PC-9 (cell line): ENCODE results near the gene COL5A2. TPM values are rescaled to one million over a fixed set of nuclear protein-coding genes. Genes with fewer than 3 reads are reported as not detected.

Experiments used
- BruUV-seq: library from RNA; stranded (reverse); fragments of 400-500 nt; replicated peaks from 2 replicates; lab custom pipeline; 2021; lab: Mats Ljungman, UMichigan
- CTCF ChIA-PET: fragments of 300-600 bp; sonication (Branson Sonifier 250); formaldehyde crosslinking; loops from one replicate; lab custom pipeline; 2022; ENCODE audit warnings: antibody characterized with exemption; lab: Charles Lee
- POLR2A ChIA-PET: fragments of 300-600 bp; sonication (Branson Sonifier 250); formaldehyde crosslinking; loops from one replicate; lab custom pipeline; 2022; ENCODE audit warnings: antibody characterized with exemption; ENCODE audit not compliant: unreplicated experiment; lab: Charles Lee
- DNase-seq, 2 experiments: peaks; one replicate each; pipeline versions ENCODE4 v3.0.0 to v3.0.0-alpha.2; 2015 to 2022; ENCODE audit warnings: mixed read lengths in 1 of 2
- H2AFZ ChIP-seq: fragments of 200-600 bp; sonication (generic); 2 replicates; pipeline ENCODE4 v1.8.1; 2017; ENCODE audit warnings: antibody characterized with exemption
- H3F3A ChIP-seq: fragments of 200-600 bp; sonication (generic); 2 replicates; pipeline ENCODE4 v1.8.1; 2017; ENCODE audit warnings: antibody characterized with exemption, mild to moderate bottlenecking, low read depth; ENCODE audit not compliant: insufficient read depth
- H3K27ac ChIP-seq: fragments of 200-600 bp; sonication (generic); 2 replicates; pipeline ENCODE4 v1.6.1; 2016; ENCODE audit warnings: mixed run types
- H3K27me3 ChIP-seq: fragments of 200-600 bp; sonication (generic); 2 replicates; pipeline ENCODE4 v1.6.1; 2016; ENCODE audit warnings: low read depth, mixed run types; ENCODE audit not compliant: insufficient read depth
- H3K36me3 ChIP-seq: fragments of 200-600 bp; sonication (generic); 2 replicates; pipeline ENCODE4 v1.6.1; 2016; ENCODE audit warnings: low read depth, mixed run types
- H3K4me1 ChIP-seq: fragments of 200-600 bp; sonication (generic); replicated peaks from 2 replicates; pipeline ENCODE4 v1.6.1; 2016; ENCODE audit warnings: mixed run types; ENCODE audit not compliant: insufficient read depth
- H3K4me2 ChIP-seq: fragments of 200-600 bp; sonication (generic); 2 replicates; pipeline ENCODE4 v1.6.1; 2017; ENCODE audit warnings: mixed run types
- H3K4me3 ChIP-seq: fragments of 200-600 bp; sonication (generic); 2 replicates; pipeline ENCODE4 v1.6.1; 2016; ENCODE audit warnings: mixed run types
- H3K79me2 ChIP-seq: fragments of 200-600 bp; sonication (generic); 2 replicates; pipeline ENCODE4 v1.6.1; 2017; ENCODE audit warnings: low read depth, mixed run types
- H3K9me2 ChIP-seq: fragments of 200-600 bp; sonication (generic); 2 replicates; pipeline ENCODE4 v1.8.1; 2017; ENCODE audit warnings: mild to moderate bottlenecking; ENCODE audit not compliant: insufficient read depth
- H3K9me3 ChIP-seq: fragments of 200-600 bp; sonication (generic); 2 replicates; pipeline ENCODE4 v1.8.1; 2016; ENCODE audit warnings: low read depth; ENCODE audit not compliant: insufficient read depth
- H4K20me1 ChIP-seq: fragments of 200-600 bp; sonication (generic); 2 replicates; pipeline ENCODE4 v1.8.1; 2017; ENCODE audit not compliant: insufficient read depth
- EZH2 ChIP-seq: fragments of 200-600 bp; sonication (generic); IDR thresholded peaks from 2 replicates; pipeline ENCODE4 v1.8.0; 2017; ENCODE audit warnings: antibody characterized with exemption, low read depth
- intact Hi-C: fragments of 100-400 bp; cut with micrococcal nuclease; formaldehyde crosslinking; loops from one replicate; pipeline ENCODE4 v1.10.0; 2022; ENCODE audit not compliant: unreplicated experiment
- total RNA-seq: library from RNA; stranded (reverse); gene quantifications from 2 replicates; pipeline ENCODE4 v1.2.3, GENCODE V29; 2021
- TF ChIP-seq, protein P1 (sequence below): fragments of 200-600 bp; sonication (generic); conservative IDR thresholded peaks from 2 replicates; pipeline ENCODE4 v1.6.1; 2017; ENCODE audit warnings: mixed run types, antibody characterized with exemption, mild to moderate bottlenecking, moderate library complexity

The COL5A2 gene
- total RNA-seq, 1 experiment from 2014 or later = 0.55 TPM

DNA sequence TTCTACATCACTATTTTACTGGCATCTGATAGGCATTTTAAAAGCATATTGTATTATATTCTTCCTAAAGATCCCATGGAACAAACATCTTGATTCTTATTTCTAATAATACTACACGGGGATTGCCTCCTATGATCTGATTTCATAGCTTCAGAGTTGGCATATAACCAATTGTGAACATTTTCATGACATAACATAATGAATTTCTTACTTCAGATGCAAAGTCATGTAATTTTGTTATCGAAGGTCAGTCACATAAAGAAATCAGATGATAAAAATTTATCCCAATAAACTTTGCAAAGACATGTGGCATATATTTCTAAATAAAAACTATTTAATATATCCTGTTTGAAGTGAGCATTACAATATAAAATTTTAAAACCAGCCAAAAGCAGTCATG lies 93.3 kb downstream of the COL5A2 start:
- POLR2A ChIA-PET = no interaction called here

DNA sequence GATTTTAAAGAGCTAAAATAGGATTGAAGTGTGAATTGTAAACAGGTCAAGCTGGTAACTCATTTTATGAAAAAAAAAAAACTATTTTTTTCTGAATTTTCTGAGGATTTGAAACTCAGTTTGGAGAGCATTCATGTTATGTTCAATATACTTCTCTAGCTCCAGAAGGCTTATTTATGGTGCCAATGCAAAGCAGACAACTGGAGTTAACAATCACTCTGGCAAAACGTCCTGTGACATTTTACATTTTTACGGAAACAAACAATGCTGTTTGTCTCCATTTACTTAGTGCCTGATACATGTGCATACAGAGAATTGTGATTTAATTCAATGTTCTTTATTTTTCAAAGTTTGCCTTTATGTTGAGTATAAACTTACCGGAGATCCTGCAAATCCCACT lies 96.0 kb downstream of the COL5A2 start:
- Histone ChIP-seq H3F3A (no peaks in the 10 kb centered on the region), H3K9me3 (no peaks in the 10 kb centered on the region), H3K36me3 (no peaks in the 10 kb centered on the region), H3K4me2 (no peak overlapping the region), H3K9me2 (no peaks in the 10 kb centered on the region), H3K4me1 (no peaks in the 10 kb centered on the region), H2AFZ (no peak overlapping the region), H4K20me1 (no peaks in the 10 kb centered on the region), H3K79me2 (no peaks in the 10 kb centered on the region), H3K27me3 (no peaks in the 10 kb centered on the region), H3K4me3 (no peak overlapping the region), H3K27ac (no peak overlapping the region)
- no peak for DNase-seq
- ChIA-PET POLR2A (no interaction called here), CTCF (no interaction called here)
- intact Hi-C loops = no loop called here
- no TSS peak for BruUV-seq
- TF ChIP-seq, protein P1, sequence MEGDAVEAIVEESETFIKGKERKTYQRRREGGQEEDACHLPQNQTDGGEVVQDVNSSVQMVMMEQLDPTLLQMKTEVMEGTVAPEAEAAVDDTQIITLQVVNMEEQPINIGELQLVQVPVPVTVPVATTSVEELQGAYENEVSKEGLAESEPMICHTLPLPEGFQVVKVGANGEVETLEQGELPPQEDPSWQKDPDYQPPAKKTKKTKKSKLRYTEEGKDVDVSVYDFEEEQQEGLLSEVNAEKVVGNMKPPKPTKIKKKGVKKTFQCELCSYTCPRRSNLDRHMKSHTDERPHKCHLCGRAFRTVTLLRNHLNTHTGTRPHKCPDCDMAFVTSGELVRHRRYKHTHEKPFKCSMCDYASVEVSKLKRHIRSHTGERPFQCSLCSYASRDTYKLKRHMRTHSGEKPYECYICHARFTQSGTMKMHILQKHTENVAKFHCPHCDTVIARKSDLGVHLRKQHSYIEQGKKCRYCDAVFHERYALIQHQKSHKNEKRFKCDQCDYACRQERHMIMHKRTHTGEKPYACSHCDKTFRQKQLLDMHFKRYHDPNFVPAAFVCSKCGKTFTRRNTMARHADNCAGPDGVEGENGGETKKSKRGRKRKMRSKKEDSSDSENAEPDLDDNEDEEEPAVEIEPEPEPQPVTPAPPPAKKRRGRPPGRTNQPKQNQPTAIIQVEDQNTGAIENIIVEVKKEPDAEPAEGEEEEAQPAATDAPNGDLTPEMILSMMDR = no peak
- no peak for TF ChIP-seq EZH2

More for the DNA sequence above, 93.3 kb downstream of the COL5A2 start:
- Histone ChIP-seq H3K4me3 (no peak overlapping the region), H3K36me3 (no peaks in the 10 kb centered on the region), H3K9me3 (no peaks in the 10 kb centered on the region), H3K27me3 (no peaks in the 10 kb centered on the region), H3K9me2 (no peaks in the 10 kb centered on the region), H3K4me1 (no peaks in the 10 kb centered on the region), H4K20me1 (no peaks in the 10 kb centered on the region), H2AFZ (no peak overlapping the region), H3K79me2 (no peaks in the 10 kb centered on the region), H3K4me2 (no peak overlapping the region), H3F3A (no peaks in the 10 kb centered on the region), H3K27ac (no peak overlapping the region)
- no peak for TF ChIP-seq EZH2
- TF ChIP-seq, protein P1 = no peak
- BruUV-seq = no TSS peak
- no peak for DNase-seq
- intact Hi-C loops = no loop called here
- CTCF ChIA-PET = no interaction called here

DNA sequence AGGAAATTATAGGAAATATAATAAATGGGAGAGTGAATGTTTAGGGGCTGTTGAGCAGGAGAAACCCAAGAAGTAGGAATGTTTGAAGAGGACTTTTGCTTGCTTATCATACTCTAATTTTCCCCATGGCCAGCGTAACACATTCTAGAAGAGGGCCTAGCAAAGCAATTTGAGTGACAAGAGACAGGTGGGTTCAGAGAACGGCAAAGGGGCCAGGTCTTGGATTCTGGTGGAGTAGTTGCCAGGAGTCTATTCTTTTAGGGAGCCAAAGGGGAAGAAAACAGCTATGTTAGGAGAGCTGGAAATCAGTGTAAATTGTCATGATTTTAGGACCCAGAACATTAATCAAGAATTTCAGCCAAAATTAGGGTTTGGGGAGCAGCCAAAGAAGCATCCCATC lies 96.5 kb downstream of the COL5A2 start:
- BruUV-seq = no TSS peak
- no peaks in the 10 kb centered on the region for H3K36me3 ChIP-seq
- TF ChIP-seq EZH2 = no peak
- TF ChIP-seq, protein P1 = no peak
- no peaks in the 10 kb centered on the region for H3K79me2 ChIP-seq
- no peaks in the 10 kb centered on the region for H4K20me1 ChIP-seq
- no peaks in the 10 kb centered on the region for H3K9me3 ChIP-seq
- ChIA-PET CTCF (no interaction called here), POLR2A (no interaction called here)
- H3K4me1 ChIP-seq = no peaks in the 10 kb centered on the region
- no peak overlapping the region for H2AFZ ChIP-seq
- H3K4me3 ChIP-seq = no peak overlapping the region
- no peaks in the 10 kb centered on the region for H3K27me3 ChIP-seq
- no peak for DNase-seq
- H3K27ac ChIP-seq = no peak overlapping the region
- no peaks in the 10 kb centered on the region for H3F3A ChIP-seq
- intact Hi-C loops = no loop called here
- no peaks in the 10 kb centered on the region for H3K9me2 ChIP-seq
- H3K4me2 ChIP-seq = no peak overlapping the region
